B cell (primary cell): Measurements from ENCODE around the gene CITED4. TPM values are rescaled to one million over a fixed set of nuclear protein-coding genes. Genes with fewer than 3 reads are reported as not detected.

Experiments
- ATAC-seq: fragments of 200-7000 bp; cut with Tn5 transposase; one replicate; pipeline ENCODE4 v1.10.0; 2021; ENCODE audit warnings: low read depth, mild to moderate bottlenecking, moderate number of reproducible peaks, moderate library complexity
- CTCF ChIA-PET: fragments of 350-600 bp; sonication (Branson Sonifier 250); formaldehyde crosslinking; loops from one replicate; lab custom pipeline; 2021; ENCODE audit warnings: antibody characterized with exemption, inconsistent platforms; lab: Charles Lee
- POLR2A ChIA-PET: fragments of 350-600 bp; sonication (Branson Sonifier 250); formaldehyde crosslinking; loops from one replicate; lab custom pipeline; 2021; ENCODE audit warnings: antibody characterized with exemption; lab: Charles Lee
- DNase-seq: peaks from one replicate; pipeline ENCODE4 v3.0.0; 2013
- H2AFZ ChIP-seq: 2 replicates; pipeline ENCODE4 v1.6.1; 2012; ENCODE audit warnings: mild to moderate bottlenecking, low read depth, low read length; ENCODE audit not compliant: insufficient read depth, poor library complexity, severe bottlenecking
- H3K27ac ChIP-seq, 2 donors: 1 replicate in 1 of 2; 2 replicates in 1 of 2; pipeline ENCODE4 v1.5.1; 2012 to 2013; ENCODE audit warnings: low read length in 2 of 2, mild to moderate bottlenecking in 2 of 2, moderate library complexity in 1 of 2
- H3K27me3 ChIP-seq, 4 experiments: fragments of 200-600 bp in 1 of 4; sonication (generic) in 1 of 4; replicated peaks in 1 of 4; 1 replicate in 2 of 4; 2 replicates in 2 of 4; pipeline versions ENCODE4 v1.6.1 to v1.7.0; 2013 to 2016; ENCODE audit warnings: low read length in 3 of 4, mild to moderate bottlenecking in 2 of 4, mixed read lengths in 1 of 4, moderate library complexity in 1 of 4; ENCODE audit not compliant: insufficient read depth in 4 of 4, control insufficient read depth in 3 of 4; ENCODE audit errors: control extremely low read depth in 1 of 4
- H3K36me3 ChIP-seq, 2 experiments: replicated peaks in 1 of 2; 1 replicate in 1 of 2; 2 replicates in 1 of 2; pipeline versions ENCODE4 v1.6.1 to v1.7.1; 2013; ENCODE audit warnings: low read length in 1 of 2; ENCODE audit not compliant: insufficient read depth in 2 of 2, control insufficient read depth in 1 of 2; ENCODE audit errors: control extremely low read depth in 1 of 2, extremely low read depth in 1 of 2
- H3K4me1 ChIP-seq, 2 donors: fragments of 200-600 bp in 1 of 2; sonication (generic) in 1 of 2; 1 replicate in 1 of 2; 2 replicates in 1 of 2; pipeline versions ENCODE4 v1.5.1 to v1.6.1; 2013 to 2017; ENCODE audit warnings: low read length in 2 of 2; ENCODE audit not compliant: control insufficient read depth in 2 of 2, insufficient read depth in 2 of 2
- H3K4me2 ChIP-seq: replicated peaks from 2 replicates; pipeline ENCODE3; 2012; ENCODE audit warnings: mild to moderate bottlenecking, low read depth, low read length; ENCODE audit not compliant: poor library complexity, severe bottlenecking
- H3K4me3 ChIP-seq, 5 experiments: fragments of 200-600 bp in 1 of 5; sonication (generic) in 1 of 5; 1 replicate in 3 of 5; 2 replicates in 2 of 5; pipeline versions ENCODE4 v1.5.1 to v1.7.0; 2011 to 2016; ENCODE audit warnings: low read length in 4 of 5, mild to moderate bottlenecking in 4 of 5, low read depth in 2 of 5, control low read depth in 1 of 5, moderate library complexity in 1 of 5; ENCODE audit not compliant: insufficient read depth in 1 of 5; ENCODE audit errors: control extremely low read depth in 1 of 5, extremely low read depth in 1 of 5
- H3K79me2 ChIP-seq: fragments of 200-600 bp; sonication (generic); one replicate; pipeline ENCODE4 v1.6.0; 2016; ENCODE audit warnings: low read length; ENCODE audit not compliant: control insufficient read depth, insufficient read depth
- H3K9ac ChIP-seq: fragments of 200-600 bp; sonication (generic); 2 replicates; pipeline ENCODE4 v1.6.1; 2017; ENCODE audit warnings: mild to moderate bottlenecking, low read length, moderate library complexity
- H3K9me3 ChIP-seq, 3 donors: one replicate each; pipeline versions ENCODE4 v1.6.1 to v1.7.1; 2013; ENCODE audit warnings: low read length in 2 of 3; ENCODE audit not compliant: control insufficient read depth in 2 of 3, insufficient read depth in 1 of 3; ENCODE audit errors: control extremely low read depth in 1 of 3
- H4K20me1 ChIP-seq: 2 replicates; pipeline ENCODE4 v1.6.0; 2012; ENCODE audit warnings: mild to moderate bottlenecking, low read length; ENCODE audit not compliant: insufficient read depth, control insufficient read depth, poor library complexity, severe bottlenecking
- H3K27ac Mint-ChIP-seq: one replicate; pipeline ENCODE4 v1.8.0; 2021; ENCODE audit warnings: mixed read lengths
- H3K27me3 Mint-ChIP-seq: one replicate; pipeline ENCODE4 v1.8.0; 2021; ENCODE audit warnings: mixed read lengths
- H3K4me1 Mint-ChIP-seq: one replicate; pipeline ENCODE4 v1.8.0; 2021; ENCODE audit warnings: mixed read lengths
- H3K4me3 Mint-ChIP-seq: one replicate; pipeline ENCODE4 v1.8.0; 2021; ENCODE audit warnings: mixed read lengths
- H3K9me3 Mint-ChIP-seq: one replicate; pipeline ENCODE4 v1.8.0; 2022; ENCODE audit warnings: mixed read lengths; ENCODE audit not compliant: insufficient read depth
- CTCF ChIP-seq: fragments of 200-600 bp; IDR thresholded peaks from one replicate; pipeline ENCODE4 v1.8.0; 2022; ENCODE audit warnings: antibody characterized with exemption, mild to moderate bottlenecking
- EZH2 ChIP-seq: IDR thresholded peaks from 2 replicates; pipeline ENCODE4 v1.6.1; 2012; ENCODE audit warnings: borderline replicate concordance, low read depth, mild to moderate bottlenecking, moderate library complexity, low read length; ENCODE audit not compliant: insufficient read depth, poor library complexity, severe bottlenecking
- WGBS: methylation state at CpG from one replicate; pipeline ENCODE4 v1.1.5; 2013; ENCODE audit warnings: missing lambda C conversion rate; ENCODE audit not compliant: insufficient coverage; 5-methylcytosine and 5-hydroxymethylcytosine counted together
- intact Hi-C: fragments of 100-400 bp; cut with micrococcal nuclease; formaldehyde crosslinking; loops from one replicate; pipeline ENCODE4 v1.10.0; 2022
- polyA plus RNA-seq: library from polyadenylated mRNA; depleted of rRNA; stranded (reverse); fragments of >200 nt; gene quantifications from 2 replicates; pipeline ENCODE4 v1.2.3, GENCODE V29; 2012
- total RNA-seq, 2 donors: library from RNA; stranded (reverse); fragments of 120-200 nt in 1 of 2; gene quantifications; 1 replicate in 1 of 2; 2 replicates in 1 of 2; pipeline versions ENCODE4 v1.2.3 to v1.2.4, GENCODE V29; 2013 to 2022

Gene CITED4
- total and polyA plus RNA-seq, 2 donors (not counting 1 experiment from before 2014, with no cell fraction given) = 3.2 to 5.6 TPM

- peaks cover 8% of the 10 kb centered on the region in 2 donors for H3K4me1 ChIP-seq
- H3K36me3 ChIP-seq = no peaks in the 10 kb centered on the region
- Mint-ChIP-seq H3K4me3 (no peak overlapping the region), H3K27me3 (peaks cover 8% of the 10 kb centered on the region), H3K9me3 (no peaks in the 10 kb centered on the region), H3K4me1 (peaks cover 15% of the 10 kb centered on the region), H3K27ac (no peak overlapping the region)
- ChIA-PET POLR2A (no interaction called here), CTCF (interaction anchor here (0.8 to 8.7 kb wide), 13 partner anchors 12 to 317 kb away, joined by 3 to 193 read pairs (median 8); partner anchors contain the start of gene ZNF684)
- intact Hi-C loops = loop anchor here (10.0 kb wide), 1 partner anchor 314 kb away; the partner anchor contains the start of gene ZNF684
- H3K4me3 ChIP-seq = no peak overlapping the region
- 92% methylated on average over 5 of the region's 6 CpGs for WGBS
- H3K4me2 ChIP-seq = no peak overlapping the region
- H3K27me3 ChIP-seq = no peaks in the 10 kb centered on the region
- H3K79me2 ChIP-seq = no peaks in the 10 kb centered on the region
- H3K9ac ChIP-seq = no peak overlapping the region
- ATAC-seq (no peak), DNase-seq (no peak)
- no peaks in the 10 kb centered on the region for H3K9me3 ChIP-seq
- H3K27ac ChIP-seq = no peak overlapping the region
- no peaks in the 10 kb centered on the region for H4K20me1 ChIP-seq
- no peak overlapping the region for H2AFZ ChIP-seq
- TF ChIP-seq CTCF (no peak), EZH2 (no peak)
Measured at GRCh38 chr1:40848530-40849189, 13.5 kb downstream of the CITED4 start.
